Vagina (tissue), 2 donors: ENCODE data around the gene TTC28. TPM values are rescaled to one million over a fixed set of nuclear protein-coding genes. Genes with fewer than 3 reads are reported as not detected.
"Not testable (repeated sequence)": the region's sequence is repeated elsewhere in the genome, so short reads cannot be mapped to it uniquely, and the experiment has no call there.

Experiments
- DNase-seq, 2 donors: peaks; one replicate each; pipeline ENCODE4 v3.0.0-alpha.2; 2017; ENCODE audit errors: extremely low spot score in 2 of 2
- H3K27ac ChIP-seq: fragments of 200-600 bp; sonication (generic); one replicate; pipeline ENCODE4 v1.5.1; 2019
- H3K27me3 ChIP-seq: fragments of 200-600 bp; sonication (generic); one replicate; pipeline ENCODE4 v1.5.1; 2019
- H3K36me3 ChIP-seq, 2 donors: fragments of 200-600 bp; sonication (generic); one replicate each; pipeline ENCODE4 v1.5.1; 2017 to 2019
- H3K4me1 ChIP-seq: fragments of 200-600 bp; sonication (generic); one replicate; pipeline ENCODE4 v1.5.1; 2019
- H3K4me3 ChIP-seq, 2 donors: fragments of 200-600 bp; sonication (generic); 1 replicate in 1 of 2; 2 replicates in 1 of 2; pipeline ENCODE4 v1.5.1; 2016 to 2019
- H3K9me3 ChIP-seq: fragments of 200-600 bp; sonication (generic); one replicate; pipeline ENCODE4 v1.5.1; 2019
- CTCF ChIP-seq, 3 experiments: fragments of 450-650 bp in 2 of 3; fragments of 200-600 bp in 1 of 3; sonication (generic) in 1 of 3; IDR thresholded peaks; one replicate each; pipeline ENCODE4 v1.5.1; 2017 to 2019; ENCODE audit warnings: antibody characterized with exemption in 3 of 3, mild to moderate bottlenecking in 2 of 3, moderate library complexity in 2 of 3
- POLR2A ChIP-seq, 2 donors: fragments of 450-650 bp; IDR thresholded peaks; one replicate each; pipeline ENCODE4 v1.6.1; 2017; ENCODE audit warnings: antibody characterized with exemption in 2 of 2, mild to moderate bottlenecking in 2 of 2, moderate library complexity in 2 of 2
- POLR2AphosphoS5 ChIP-seq, 2 donors: sonication (generic); formaldehyde crosslinking; IDR thresholded peaks; one replicate each; pipeline ENCODE4 v1.9.0; 2017; ENCODE audit warnings: antibody characterized with exemption in 2 of 2, mild to moderate bottlenecking in 2 of 2, low read depth in 1 of 2; ENCODE audit not compliant: insufficient read depth in 1 of 2
- intact Hi-C: fragments of 100-400 bp; cut with DNase I; formaldehyde crosslinking; loops from one replicate; pipeline ENCODE4 v1.15.1; 2023
- total RNA-seq: library from RNA; depleted of rRNA; stranded (reverse); fragments of >200 nt; gene quantifications from one replicate; pipeline ENCODE4 v1.2.3, GENCODE V29; 2016

The TTC28 gene
- total RNA-seq, 1 donor from 2014 or later, result 41.7 TPM

DNA sequence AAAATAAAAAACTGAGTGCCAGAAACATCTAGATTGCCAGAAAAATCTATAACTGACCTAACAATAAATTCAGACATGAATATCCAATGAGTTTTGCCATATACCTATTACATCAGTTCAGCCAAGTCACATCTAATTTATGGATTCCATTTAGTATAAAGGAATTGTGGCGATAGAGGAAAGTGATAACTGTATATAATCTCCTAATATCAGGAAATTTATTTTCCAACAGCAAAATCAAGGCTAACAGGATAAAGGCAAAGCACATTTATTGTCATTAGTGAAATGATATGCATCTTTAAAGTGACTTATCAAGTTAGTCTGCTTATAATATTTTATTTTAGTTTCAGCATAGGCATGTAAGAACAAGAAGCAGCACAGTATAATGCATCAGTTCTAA is 462.4 kb downstream of the TTC28 start:
- DNase-seq, result no peak
- Histone ChIP-seq H3K27me3 (no peaks in the 10 kb centered on the region), H3K27ac (no peak overlapping the region), H3K36me3 (no peaks in the 10 kb centered on the region), H3K4me3 (no peak overlapping the region), H3K9me3 (no peaks in the 10 kb centered on the region), H3K4me1 (no peaks in the 10 kb centered on the region)
- TF ChIP-seq POLR2AphosphoS5 (IDR thresholded peaks at IDR 0.05; ENCODE audit: insufficient read depth in 1 of 2, low read depth in 1 of 2), result no peak
- TF ChIP-seq POLR2A (IDR thresholded peaks at IDR 0.05), result no peak
- TF ChIP-seq CTCF (IDR thresholded peaks at IDR 0.05), result no peak
- intact Hi-C loops, result no loop called here

DNA sequence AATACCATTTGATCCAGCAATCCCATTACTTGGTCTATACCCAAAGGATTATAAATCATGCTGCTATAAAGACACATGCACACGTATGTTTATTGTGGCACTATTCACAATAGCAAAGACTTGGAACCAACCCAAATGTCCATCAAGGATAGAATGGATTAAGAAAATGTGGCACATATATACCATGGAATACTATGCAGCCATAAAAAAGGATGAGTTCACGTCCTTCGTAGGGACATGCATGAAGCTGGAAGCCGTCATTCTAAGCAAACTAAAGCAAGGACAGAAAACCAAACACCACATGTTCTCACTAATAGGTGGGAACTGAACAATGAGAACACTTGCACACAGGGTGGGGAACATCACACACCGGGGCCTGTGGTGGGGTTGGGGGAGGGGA is 464.9 kb downstream of the TTC28 start:
- H3K27me3 ChIP-seq, H3K4me1 ChIP-seq, intact Hi-C loops, DNase-seq, H3K27ac ChIP-seq, H3K9me3 ChIP-seq, H3K36me3 ChIP-seq, H3K4me3 ChIP-seq: not testable (repeated sequence)

DNA sequence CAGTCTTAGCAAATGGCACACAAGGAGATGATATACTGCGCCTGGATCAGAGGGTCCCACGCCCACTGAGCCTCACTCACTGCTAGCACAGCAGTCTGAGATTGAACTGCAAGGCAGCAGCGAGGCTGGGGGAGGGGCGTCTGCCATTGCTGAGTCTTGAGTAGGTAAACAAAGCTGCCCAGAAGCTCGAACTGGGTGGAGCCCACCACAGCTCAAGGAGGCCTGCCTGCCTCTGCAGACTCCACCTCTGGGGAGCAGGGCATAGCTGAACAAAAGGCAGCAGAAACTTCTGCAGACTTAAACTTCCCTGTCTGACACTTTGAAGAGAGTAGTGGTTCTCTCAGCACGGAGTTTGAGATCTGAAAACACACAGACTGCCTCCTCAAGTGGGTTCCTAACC is 470.2 kb downstream of the TTC28 start:
- H3K27ac ChIP-seq, H3K36me3 ChIP-seq, H3K9me3 ChIP-seq, H3K4me3 ChIP-seq, intact Hi-C loops, DNase-seq, H3K27me3 ChIP-seq: not testable (repeated sequence)
- peaks cover 18% of the 10 kb centered on the region for H3K4me1 ChIP-seq

GRCh38 chr22:28208787-28209186 is 470.9 kb downstream of the TTC28 start:
- DNase-seq, result no peak
- H3K4me1 ChIP-seq, result peaks cover 18% of the 10 kb centered on the region
- no peaks in the 10 kb centered on the region for H3K36me3 ChIP-seq
- no peaks in the 10 kb centered on the region for H3K27me3 ChIP-seq
- H3K27ac ChIP-seq, result no peak overlapping the region
- intact Hi-C loops, result no loop called here
- no peak overlapping the region for H3K4me3 ChIP-seq
- TF ChIP-seq POLR2AphosphoS5 (IDR thresholded peaks at IDR 0.05; ENCODE audit: insufficient read depth in 1 of 2, low read depth in 1 of 2), result no peak
- no peak for TF ChIP-seq CTCF (IDR thresholded peaks at IDR 0.05)
- no peak for TF ChIP-seq POLR2A (IDR thresholded peaks at IDR 0.05)
- no peaks in the 10 kb centered on the region for H3K9me3 ChIP-seq

DNA sequence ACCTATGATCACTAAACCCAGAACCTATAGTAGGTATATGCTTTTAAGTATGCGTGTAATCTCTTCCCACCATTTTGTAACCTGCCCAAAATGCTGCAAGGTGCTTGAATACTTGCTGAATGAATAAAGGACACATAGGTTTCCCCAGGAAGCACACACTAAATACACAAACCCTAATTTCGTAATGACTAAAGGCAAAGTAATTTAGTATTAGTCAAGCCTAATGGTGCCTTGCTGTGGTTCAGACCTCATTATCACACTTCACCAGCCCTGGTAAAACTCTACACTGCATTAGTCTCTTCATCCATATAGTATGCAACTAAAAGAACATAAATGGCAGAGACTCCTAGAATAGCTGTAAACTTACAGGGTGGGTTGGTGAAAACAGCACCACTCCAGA is 471.6 kb downstream of the TTC28 start:
- no peak for DNase-seq
- Histone ChIP-seq H3K9me3 (no peaks in the 10 kb centered on the region), H3K4me1 (peaks cover 18% of the 10 kb centered on the region), H3K27me3 (no peaks in the 10 kb centered on the region), H3K36me3 (no peaks in the 10 kb centered on the region), H3K4me3 (no peak overlapping the region), H3K27ac (no peak overlapping the region)
- intact Hi-C loops, result no loop called here
- TF ChIP-seq POLR2AphosphoS5 (IDR thresholded peaks at IDR 0.05; ENCODE audit: insufficient read depth in 1 of 2, low read depth in 1 of 2) (no peak), POLR2A (IDR thresholded peaks at IDR 0.05) (no peak), CTCF (IDR thresholded peaks at IDR 0.05) (no peak)

DNA sequence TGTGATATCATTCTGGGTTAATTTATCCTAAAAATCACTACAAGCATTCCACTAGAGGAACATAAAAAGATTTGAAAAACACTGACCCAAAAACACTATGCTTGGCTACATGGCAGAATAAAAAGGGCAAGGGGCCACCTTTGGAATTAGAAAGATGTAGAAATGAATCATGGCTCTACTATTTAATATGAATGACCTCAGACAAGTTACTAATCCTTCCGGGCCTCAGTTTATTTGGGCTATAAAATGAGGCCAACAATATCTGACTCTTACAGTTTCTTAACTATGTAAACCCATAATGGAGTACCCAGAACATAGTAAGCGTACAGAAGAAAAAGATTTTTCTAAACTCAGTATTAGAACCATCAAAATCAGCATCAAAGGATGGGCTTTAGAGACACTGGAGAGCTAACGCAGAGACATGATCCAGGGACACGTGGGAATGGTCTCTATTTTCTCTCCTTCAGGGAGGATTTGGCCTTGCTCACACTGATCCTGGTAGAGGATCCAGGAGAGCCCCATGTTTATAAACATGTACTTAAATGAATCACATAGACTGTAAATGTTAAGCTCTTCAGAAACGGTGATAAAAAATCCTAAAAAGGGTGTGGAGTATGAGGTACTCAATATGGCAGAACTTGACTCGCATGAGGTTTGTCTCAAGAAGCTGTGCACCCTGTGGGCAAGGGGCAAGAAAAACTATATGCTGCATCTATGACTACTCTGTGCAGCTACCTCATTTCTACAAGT is 472.2 kb downstream of the TTC28 start:
- TF ChIP-seq CTCF (IDR thresholded peaks at IDR 0.05) (no peak), POLR2AphosphoS5 (IDR thresholded peaks at IDR 0.05; ENCODE audit: insufficient read depth in 1 of 2, low read depth in 1 of 2) (no peak), POLR2A (IDR thresholded peaks at IDR 0.05) (no peak)
- no peaks in the 10 kb centered on the region for H3K36me3 ChIP-seq
- no peak for DNase-seq
- H3K27me3 ChIP-seq, result no peaks in the 10 kb centered on the region
- H3K4me1 ChIP-seq, result peaks cover 18% of the 10 kb centered on the region
- intact Hi-C loops, result no loop called here
- no peaks in the 10 kb centered on the region for H3K9me3 ChIP-seq
- H3K4me3 ChIP-seq, result no peak overlapping the region
- no peak overlapping the region for H3K27ac ChIP-seq
